Astrocyte (in vitro differentiated cells and primary cell): ENCODE measurements around the gene PCGF3. TPM values are rescaled to one million over a fixed set of nuclear protein-coding genes. Genes with fewer than 3 reads are reported as not detected.

ENCODE experiments used
- DNase-seq: peaks from one replicate; pipeline ENCODE4 v3.0.0-alpha.2; 2010; ENCODE audit warnings: low read depth
- FAIRE-seq: peaks from 2 replicates; lab custom pipeline; 2011; peaks lifted over from hg19 to GRCh38; lab: Jason Lieb, UNC
- H2AFZ ChIP-seq: 2 replicates; pipeline ENCODE4 v1.6.0; 2012; ENCODE audit warnings: low read depth, low read length, inconsistent platforms
- H3K27ac ChIP-seq: 2 replicates; pipeline ENCODE4 v1.5.1; 2011; ENCODE audit warnings: low read depth, low read length, inconsistent platforms
- H3K27me3 ChIP-seq: 2 replicates; pipeline ENCODE4 v1.6.0; 2011; ENCODE audit warnings: low read length, inconsistent platforms; ENCODE audit not compliant: insufficient read depth
- H3K36me3 ChIP-seq: 2 replicates; pipeline ENCODE4 v1.5.1; 2011; ENCODE audit warnings: low read length, inconsistent platforms; ENCODE audit not compliant: insufficient read depth
- H3K4me1 ChIP-seq: 2 replicates; pipeline ENCODE4 v1.5.1; 2011; ENCODE audit warnings: low read length, inconsistent platforms; ENCODE audit not compliant: insufficient read depth
- H3K4me2 ChIP-seq: 2 replicates; pipeline ENCODE4 v1.6.0; 2012; ENCODE audit warnings: low read length, inconsistent platforms
- H3K4me3 ChIP-seq: 2 replicates; pipeline ENCODE4 v1.5.1; 2011; ENCODE audit warnings: low read depth, mild to moderate bottlenecking, low read length, inconsistent platforms; ENCODE audit not compliant: insufficient read depth
- H3K79me2 ChIP-seq: 2 replicates; pipeline ENCODE4 v1.6.0; 2012; ENCODE audit warnings: mild to moderate bottlenecking, low read length, inconsistent platforms; ENCODE audit not compliant: insufficient read depth
- H3K9ac ChIP-seq: 2 replicates; pipeline ENCODE4 v1.6.0; 2012; ENCODE audit warnings: mild to moderate bottlenecking, low read length, inconsistent platforms
- H3K9me3 ChIP-seq: 2 replicates; pipeline ENCODE4 v1.5.1; 2012; ENCODE audit warnings: low read depth, mild to moderate bottlenecking, low read length, inconsistent platforms; ENCODE audit not compliant: insufficient read depth
- H4K20me1 ChIP-seq: 2 replicates; pipeline ENCODE4 v1.6.0; 2012; ENCODE audit warnings: low read length, inconsistent platforms; ENCODE audit not compliant: insufficient read depth
- H3K27ac Mint-ChIP-seq: one replicate; pipeline ENCODE4 v1.8.0; 2021; ENCODE audit warnings: mild to moderate bottlenecking, mixed read lengths; ENCODE audit not compliant: unreplicated experiment
- H3K27me3 Mint-ChIP-seq: one replicate; pipeline ENCODE4 v1.8.0; 2021; ENCODE audit warnings: low read depth, mixed read lengths; ENCODE audit not compliant: unreplicated experiment
- H3K36me3 Mint-ChIP-seq: one replicate; pipeline ENCODE4 v1.8.0; 2021; ENCODE audit warnings: low read depth, mixed read lengths; ENCODE audit not compliant: unreplicated experiment
- H3K4me1 Mint-ChIP-seq: one replicate; pipeline ENCODE4 v1.8.0; 2021; ENCODE audit warnings: low read depth, mixed read lengths; ENCODE audit not compliant: unreplicated experiment
- H3K4me3 Mint-ChIP-seq: one replicate; pipeline ENCODE4 v1.8.0; 2021; ENCODE audit warnings: mild to moderate bottlenecking, moderate library complexity, mixed read lengths; ENCODE audit not compliant: unreplicated experiment
- H3K9me3 Mint-ChIP-seq: one replicate; pipeline ENCODE4 v1.8.0; 2021; ENCODE audit warnings: mild to moderate bottlenecking, mixed read lengths; ENCODE audit not compliant: unreplicated experiment
- CTCF ChIP-seq: IDR thresholded peaks from 2 replicates; pipeline ENCODE4 v1.5.1; 2011; ENCODE audit warnings: low read depth, mild to moderate bottlenecking, inconsistent platforms, low read length, moderate library complexity; ENCODE audit not compliant: insufficient read depth
- EZH2 ChIP-seq: IDR thresholded peaks from 2 replicates; pipeline ENCODE4 v1.6.1; 2012; ENCODE audit warnings: mild to moderate bottlenecking, low read length, inconsistent platforms; ENCODE audit not compliant: insufficient read depth
- total RNA-seq: library from RNA; stranded (reverse); gene quantifications from 2 replicates; pipeline ENCODE4 v1.2.1, GENCODE V29; 2021

The PCGF3 gene
- total RNA-seq, 1 donor from 2014 or later: 65.7 TPM

- no peak overlapping the region for H3K27ac Mint-ChIP-seq
- peaks cover 79% of the 10 kb centered on the region for H3K27me3 Mint-ChIP-seq
- TF ChIP-seq EZH2 (no peak), CTCF (no peak)
- H3K79me2 ChIP-seq: no peaks in the 10 kb centered on the region
- no peak overlapping the region for H2AFZ ChIP-seq
- H3K36me3 ChIP-seq: no peaks in the 10 kb centered on the region
- H3K27me3 ChIP-seq: peaks cover 37% of the 10 kb centered on the region
- no peaks in the 10 kb centered on the region for H4K20me1 ChIP-seq
- no peaks in the 10 kb centered on the region for H3K4me1 ChIP-seq
- peaks cover 4% of the 10 kb centered on the region for H3K36me3 Mint-ChIP-seq
- H3K9me3 Mint-ChIP-seq: peaks cover 7% of the 10 kb centered on the region
- H3K9ac ChIP-seq: no peak overlapping the region
- no peak for FAIRE-seq
- H3K4me1 Mint-ChIP-seq: peaks cover 1% of the 10 kb centered on the region
- H3K27ac ChIP-seq: no peak overlapping the region
- no peak overlapping the region for H3K4me3 ChIP-seq
- no peak overlapping the region for H3K4me2 ChIP-seq
- no peak overlapping the region for H3K4me3 Mint-ChIP-seq
- no peak for DNase-seq
- H3K9me3 ChIP-seq: peaks cover 4% of the 10 kb centered on the region
Observed at GRCh38 chr4:815464-816146, 110.0 kb downstream of the PCGF3 start.

- no peak overlapping the region for H2AFZ ChIP-seq
- peaks cover 4% of the 10 kb centered on the region for H3K9me3 ChIP-seq
- H3K4me2 ChIP-seq: no peak overlapping the region
- H3K36me3 Mint-ChIP-seq: no peaks in the 10 kb centered on the region
- H3K27ac ChIP-seq: no peak overlapping the region
- H3K27ac Mint-ChIP-seq: no peak overlapping the region
- H3K4me3 ChIP-seq: no peak overlapping the region
- H4K20me1 ChIP-seq: peaks cover 6% of the 10 kb centered on the region
- FAIRE-seq (no peak), DNase-seq (no peak)
- H3K9me3 Mint-ChIP-seq: peaks cover 6% of the 10 kb centered on the region
- H3K4me3 Mint-ChIP-seq: no peak overlapping the region
- H3K27me3 Mint-ChIP-seq: peaks cover 82% of the 10 kb centered on the region
- TF ChIP-seq EZH2 (no peak), CTCF (no peak)
- H3K36me3 ChIP-seq: no peaks in the 10 kb centered on the region
- peaks cover 40% of the 10 kb centered on the region for H3K27me3 ChIP-seq
- no peak overlapping the region for H3K9ac ChIP-seq
- H3K4me1 Mint-ChIP-seq: peaks cover 1% of the 10 kb centered on the region
- H3K79me2 ChIP-seq: no peaks in the 10 kb centered on the region
- no peaks in the 10 kb centered on the region for H3K4me1 ChIP-seq
Observed at GRCh38 chr4:818106-818921, 112.7 kb downstream of the PCGF3 start.
